ENCODE data around the gene ALDH4A1. TPM values are rescaled to one million over a fixed set of nuclear protein-coding genes. Genes with fewer than 3 reads are reported as not detected.

ALDH4A1 gene
- polyA plus RNA-seq, 1 donor, result 16.1 TPM

DNA sequence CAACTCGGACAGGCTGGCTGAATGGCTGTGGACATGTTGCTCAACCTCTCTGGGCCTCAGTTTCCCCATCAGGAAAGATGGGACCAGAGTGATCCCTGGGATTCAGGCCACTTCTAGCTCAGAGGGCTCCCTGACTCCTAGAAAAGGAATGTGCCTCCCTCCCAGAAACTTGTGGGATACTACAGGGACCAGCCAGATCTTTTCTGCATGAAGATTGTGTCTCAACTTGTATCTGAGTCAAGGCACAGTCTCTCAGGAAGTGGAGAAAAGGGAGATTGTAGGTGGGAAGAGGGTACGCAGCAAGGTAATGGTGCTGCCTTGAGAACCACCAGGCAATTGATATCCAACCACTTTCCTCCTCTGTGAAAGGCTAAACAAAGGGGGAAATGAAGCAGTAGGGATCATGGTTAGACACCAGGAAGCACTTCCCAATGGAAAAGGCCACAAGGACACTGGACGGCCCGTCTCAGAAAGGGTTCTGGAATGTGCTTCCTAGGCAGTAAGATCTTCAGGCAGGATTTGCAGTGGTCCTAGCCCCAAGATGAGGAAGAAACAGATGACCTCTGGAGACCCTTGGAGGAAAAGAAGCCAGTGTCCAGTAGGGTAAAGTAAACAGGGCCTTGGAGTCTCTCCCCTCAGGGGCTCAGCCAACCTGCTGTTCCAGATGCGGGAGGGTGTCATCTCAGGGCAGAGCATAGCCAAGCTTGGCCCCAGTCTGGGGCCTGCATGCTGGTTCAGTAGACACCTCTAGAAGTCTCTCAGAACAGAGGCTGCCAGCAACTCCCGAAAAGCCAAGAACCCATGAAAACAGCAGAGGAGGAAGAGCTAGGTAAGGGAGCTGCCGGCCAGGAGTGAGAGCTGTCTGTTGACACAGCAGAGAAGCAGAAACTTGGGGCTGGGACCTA, 37.3 kb upstream of the ALDH4A1 start:
- no peak for DNase-seq

GRCh38 chr1:18938707-18939070, 36.3 kb upstream of the ALDH4A1 start:
- DNase-seq, result no peak

- no peak for DNase-seq
Measured at GRCh38 chr1:18938008-18938706, 35.8 kb upstream of the ALDH4A1 start.

DNA sequence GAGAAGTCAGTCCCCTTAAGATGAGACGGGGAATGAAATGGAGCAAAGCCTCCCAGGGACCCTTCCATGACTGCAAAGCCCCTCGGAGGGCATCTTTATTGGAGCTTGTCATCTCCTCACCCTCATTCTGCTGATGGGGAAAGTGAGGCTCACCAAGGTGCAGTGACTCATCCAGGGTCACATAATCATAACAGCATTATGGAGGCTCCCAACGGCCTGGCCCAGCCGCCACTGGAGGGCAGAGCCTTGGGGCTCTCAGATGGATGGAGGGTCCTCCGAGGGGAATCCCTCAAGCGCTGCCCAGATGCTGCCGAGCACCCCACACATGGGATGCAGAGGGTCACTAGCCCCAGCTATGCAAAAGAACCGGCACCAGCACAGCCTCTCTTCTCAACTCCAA, 35.2 kb upstream of the ALDH4A1 start:
- DNase-seq, result no peak

DNA sequence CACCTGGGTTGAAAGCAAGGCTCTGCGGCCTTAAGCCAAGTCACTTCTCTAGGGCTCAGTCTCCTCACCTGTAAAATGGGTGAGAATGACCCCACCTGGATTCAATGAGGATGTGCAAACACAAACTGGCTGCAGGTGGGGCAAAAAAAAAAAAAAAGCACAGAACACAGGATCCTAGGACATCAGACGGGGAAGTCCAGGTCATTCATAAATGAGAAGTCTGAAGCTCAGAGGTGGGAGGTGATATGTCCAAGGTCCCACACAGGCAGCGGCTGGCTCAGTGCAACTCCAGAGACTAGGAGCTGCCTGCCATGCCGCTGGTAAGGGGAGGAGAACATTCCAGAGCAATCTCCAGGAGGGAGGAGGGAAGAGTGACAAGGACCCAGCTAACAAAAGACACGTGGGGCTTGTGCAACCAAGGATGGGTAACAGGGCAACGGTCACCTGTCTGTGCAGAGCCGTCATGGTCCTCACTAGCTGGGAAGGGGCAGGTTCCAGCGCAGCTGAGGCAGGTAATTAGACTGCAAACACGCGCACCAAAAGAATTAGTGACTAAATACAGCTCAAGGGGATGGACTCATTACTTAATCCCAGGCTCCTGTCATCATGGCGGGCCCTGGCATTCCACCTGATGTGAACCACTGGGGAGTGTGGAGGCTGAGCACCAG, 34.6 kb upstream of the ALDH4A1 start:
- DNase-seq, result no peak

GRCh38 chr1:18936471-18936813, 34.1 kb upstream of the ALDH4A1 start:
- DNase-seq, result no peak

DNA sequence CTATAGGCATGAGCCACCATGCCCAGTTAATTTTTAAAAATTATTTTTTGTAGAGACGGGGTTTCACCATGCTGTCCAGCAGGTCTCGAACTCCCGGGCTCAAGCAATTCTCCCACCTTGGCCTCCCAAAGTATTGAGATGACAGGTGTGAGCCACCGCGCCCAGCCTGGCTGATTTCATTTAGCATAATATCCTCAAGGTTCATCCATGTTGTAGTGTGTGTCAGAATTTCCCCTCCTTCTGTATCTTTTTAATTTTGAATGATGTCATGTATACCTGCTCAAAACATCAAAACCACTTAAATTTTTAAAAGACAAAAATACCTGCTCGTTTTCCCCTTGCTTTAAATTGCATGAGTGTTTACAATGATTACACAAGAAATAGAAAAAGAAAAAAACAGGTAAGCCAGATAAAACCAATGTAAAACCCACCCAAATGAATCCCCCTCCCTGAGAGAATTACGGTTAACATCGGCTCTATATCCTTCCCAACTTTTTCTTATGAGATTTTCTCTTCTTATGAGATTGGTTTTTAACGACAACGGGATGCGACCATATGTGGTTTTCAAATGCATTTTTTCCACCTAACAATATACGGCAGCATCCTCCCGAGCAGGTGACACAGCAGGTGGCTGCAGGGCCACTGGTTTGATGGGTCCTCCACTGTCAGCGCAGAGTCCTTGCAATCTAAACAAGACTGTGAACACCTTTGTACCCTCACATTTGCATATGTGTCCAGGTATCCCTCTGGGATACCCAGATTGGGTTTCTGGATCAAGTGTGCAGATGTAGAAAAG, 32.0 kb upstream of the ALDH4A1 start:
- DNase-seq, result no peak

DNA sequence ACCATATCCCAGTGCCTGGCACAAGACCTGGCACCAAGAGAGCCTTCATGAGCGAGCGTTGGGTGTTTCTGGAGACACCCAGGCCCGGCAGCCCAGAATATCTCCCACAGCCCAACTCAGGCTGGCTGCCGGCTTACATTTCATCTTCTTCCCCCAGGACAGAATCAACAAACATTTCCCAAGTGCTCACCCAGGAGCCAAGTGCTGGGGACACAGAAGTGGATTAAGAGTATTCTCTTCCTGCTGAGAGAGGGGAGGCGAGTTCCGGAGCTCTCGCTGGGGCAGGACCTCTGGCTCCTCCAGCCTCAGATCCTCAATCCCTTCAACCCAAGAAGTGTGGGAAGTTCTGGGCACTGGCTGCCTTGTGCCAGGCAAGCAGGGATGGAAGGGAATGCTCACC, 30.5 kb upstream of the ALDH4A1 start:
- no peak for DNase-seq

DNA sequence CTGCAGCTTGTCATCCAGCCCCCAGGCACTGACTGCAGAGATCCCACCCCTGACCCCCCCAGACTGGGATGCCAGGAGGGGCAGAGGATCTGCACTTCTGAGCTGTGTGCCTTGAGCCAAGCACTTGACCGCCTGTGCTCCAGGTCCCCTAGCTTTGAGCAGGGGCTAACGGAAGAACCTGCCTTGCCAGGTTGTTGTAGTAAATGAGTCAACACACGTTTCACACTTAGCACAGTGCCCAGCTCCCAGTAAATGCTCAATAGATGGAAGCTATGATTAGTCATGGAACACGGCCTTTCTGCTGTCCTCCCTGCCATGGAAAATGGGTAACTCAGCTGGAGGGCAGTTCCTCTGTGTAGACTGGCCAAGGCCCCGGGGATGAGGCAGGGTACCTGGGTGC, 30.0 kb upstream of the ALDH4A1 start:
- no peak for DNase-seq

- DNase-seq, result no peak
Measured at GRCh38 chr1:18931730-18932129, 29.4 kb upstream of the ALDH4A1 start.

GRCh38 chr1:18929686-18930085, 27.3 kb upstream of the ALDH4A1 start:
- no peak for DNase-seq

- no peak for DNase-seq
Measured at GRCh38 chr1:18928985-18929384, 26.6 kb upstream of the ALDH4A1 start.

- DNase-seq, result no peak
Measured at GRCh38 chr1:18928406-18928805, 26.1 kb upstream of the ALDH4A1 start.

DNA sequence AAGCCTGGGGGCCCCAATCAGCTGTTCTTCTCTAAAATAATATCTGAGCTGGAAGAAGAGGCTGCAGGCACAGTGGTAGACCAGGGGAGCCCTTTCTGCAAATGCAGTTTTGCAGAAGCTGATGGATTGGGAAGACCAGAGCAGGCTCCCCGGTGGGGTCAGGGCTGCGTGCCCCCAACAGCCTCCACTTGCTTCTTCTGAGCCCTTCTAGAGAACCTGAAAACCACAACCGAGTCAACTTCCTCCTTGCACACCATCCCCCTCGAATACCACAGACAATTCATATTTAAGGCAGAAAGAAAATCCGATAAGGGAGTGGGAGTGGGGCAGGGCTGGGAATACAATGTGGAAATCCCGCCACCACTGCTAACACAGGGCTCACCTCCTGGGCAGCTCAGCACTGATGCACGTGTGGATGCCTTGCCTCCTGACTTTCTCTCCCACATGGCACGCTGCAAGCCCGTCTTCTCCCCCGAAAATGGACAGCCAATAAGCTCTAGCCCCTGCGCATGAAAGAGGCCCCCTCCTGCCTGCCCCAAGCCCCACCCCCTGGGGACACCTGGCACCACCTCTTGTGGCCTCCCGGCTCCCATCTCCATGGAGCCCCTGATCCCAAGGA, 25.4 kb upstream of the ALDH4A1 start:
- no peak for DNase-seq

DNA sequence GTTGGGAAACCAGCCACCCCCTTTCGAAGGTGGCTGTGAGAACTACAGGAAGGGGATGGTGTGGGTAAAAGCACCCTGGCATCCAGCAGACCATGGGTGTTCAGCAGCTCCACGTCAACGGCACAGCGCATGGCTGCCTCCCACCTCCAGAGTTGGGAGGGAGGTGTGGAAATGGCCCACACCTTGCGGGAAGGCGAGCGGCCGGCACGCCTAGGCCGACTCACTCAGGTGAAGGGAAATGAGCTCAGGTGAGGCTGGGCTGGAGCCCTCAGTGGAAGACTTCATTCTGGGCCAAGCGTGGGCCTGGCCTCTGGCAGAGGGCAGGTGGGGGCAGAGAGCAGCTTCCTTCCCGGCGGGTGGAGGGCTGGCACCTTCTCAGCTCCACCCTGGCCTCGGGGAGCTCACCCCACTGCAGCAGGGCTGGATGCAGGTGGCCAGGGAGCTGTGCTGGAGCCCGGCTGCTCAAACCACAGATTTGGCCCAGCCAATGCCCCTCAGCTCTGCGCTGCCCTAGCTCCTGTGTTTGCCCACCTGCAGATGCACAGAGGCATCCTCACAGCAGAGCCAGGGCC, 24.8 kb upstream of the ALDH4A1 start:
- DNase-seq, result no peak

- no peak for DNase-seq
Measured at GRCh38 chr1:18926315-18927081, 24.1 kb upstream of the ALDH4A1 start.

DNA sequence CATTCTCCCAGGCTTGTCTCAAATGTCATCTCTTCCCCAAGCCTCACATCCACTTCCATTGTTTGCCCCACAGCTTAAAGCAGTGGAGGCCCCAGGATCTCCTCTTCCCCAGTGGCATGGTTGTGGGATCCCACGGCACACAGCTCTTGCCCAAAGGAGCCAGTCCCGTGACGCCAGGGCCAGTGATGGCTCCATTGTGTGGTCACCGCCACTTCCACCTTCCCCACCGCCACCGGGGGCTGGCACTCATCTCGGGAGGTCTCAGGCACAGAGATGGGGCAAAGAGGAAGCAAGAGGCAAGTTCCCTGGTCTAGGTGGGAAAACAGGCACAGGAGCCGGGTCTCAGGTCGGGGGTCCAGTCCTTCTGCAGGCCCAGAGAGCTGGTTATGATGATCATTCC, 22.9 kb upstream of the ALDH4A1 start:
- no peak for DNase-seq

DNA sequence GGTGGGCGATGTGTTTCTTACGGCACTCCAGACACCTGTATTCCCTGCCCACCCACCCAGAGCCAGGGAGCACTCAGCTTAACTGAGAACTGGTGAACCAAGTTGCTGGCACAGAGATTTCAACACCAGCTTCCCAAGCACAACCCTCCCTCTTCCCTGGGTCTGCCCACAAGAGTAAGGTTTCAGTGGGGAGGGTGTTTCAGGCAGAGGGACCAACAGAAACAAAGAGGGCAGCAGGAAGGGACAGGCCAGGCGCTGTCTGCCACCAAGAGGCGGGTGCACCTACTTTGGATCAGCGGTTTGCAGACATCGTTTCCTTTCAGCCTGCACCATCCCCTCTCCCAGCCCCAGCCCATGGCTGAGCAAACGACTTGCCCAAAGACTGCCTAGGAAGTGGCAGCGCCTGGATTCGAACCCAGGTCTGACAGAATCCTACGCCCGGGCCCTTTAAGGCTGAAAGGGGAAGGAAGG, 21.9 kb upstream of the ALDH4A1 start:
- no peak for DNase-seq

DNA sequence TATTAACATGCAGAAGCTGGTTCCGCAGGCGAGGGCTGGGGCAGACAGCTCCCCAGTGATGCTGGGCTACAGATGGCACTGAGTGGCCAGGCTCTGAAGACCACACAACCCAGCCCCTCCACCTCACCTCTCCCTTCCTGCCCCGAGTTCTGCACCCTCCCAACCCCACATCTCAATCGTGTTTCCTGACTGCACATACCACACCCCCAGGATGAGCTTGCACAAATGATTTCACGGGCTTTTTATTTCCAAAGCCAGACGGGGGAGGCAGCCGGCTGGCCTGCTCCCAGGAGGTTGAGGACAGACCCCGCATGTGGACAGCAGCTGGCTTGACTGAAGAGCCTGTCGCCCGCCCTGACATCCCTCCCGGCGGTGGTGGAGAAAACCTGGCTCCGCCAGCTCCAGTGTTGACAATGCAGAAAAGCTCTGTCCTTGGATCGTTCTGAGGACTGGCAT, 21.4 kb upstream of the ALDH4A1 start:
- DNase-seq, result no peak

GRCh38 chr1:18922848-18923755, 20.7 kb upstream of the ALDH4A1 start:
- DNase-seq, result no peak
